ENCODE results near the gene TUBG1. TPM values are rescaled to one million over a fixed set of nuclear protein-coding genes. Genes with fewer than 3 reads are reported as not detected.
A peak's percentile ranks its signal among the peaks of the same experiment; 100 is the strongest.

Gene TUBG1
- total and polyA plus RNA-seq, 2 of the 8 experiments (the other 6 are each of a cell fraction or from before 2014, with no cell fraction given) = 109 to 208 TPM

GRCh38 chr17:42577532-42578281 is 31.8 kb upstream of the TUBG1 start, which contains the start of gene PSMC3IP:
Gene PSMC3IP (minus strand): TSS chr17:42577729. CDS start chr17:42577686, 43 bp downstream.
- Histone ChIP-seq H2BK20ac (ENCODE audit: low read length) (no peak within 1 kb of the TSS), H3K36me3 (ENCODE audit: control insufficient read depth in 2 of 4, insufficient read depth in 4 of 4, low read length in 3 of 4) (peaks cover 27 to 41% (median 32%) of the 10 kb centered on the region in 4 experiments), H3K9ac (replicated peaks in 1 of 4; ENCODE audit: extremely low read depth in 1 of 4, low read depth in 3 of 4, low read length in 3 of 4) (peak within 1 kb of the TSS; percentile 78 to 94 (median 88)), H4K91ac (replicated peaks; ENCODE audit: insufficient read length, low read length) (peak within 1 kb of the TSS; percentile 62), H3K27me3 (replicated peaks in 1 of 4; ENCODE audit: control insufficient read depth in 3 of 4, extremely low read depth in 1 of 4, insufficient read depth in 3 of 4, low read length in 3 of 4) (no peaks in the 10 kb centered on the region), H3K23ac (ENCODE audit: insufficient read length) (no peak within 1 kb of the TSS), H3K14ac (ENCODE audit: insufficient read length) (no peak within 1 kb of the TSS), H3K4me2 (ENCODE audit: insufficient read depth in 1 of 2, low read depth in 2 of 2, low read length in 2 of 2) (peak within 1 kb of the TSS; percentile 77 to 87), H3K79me2 (ENCODE audit: control insufficient read depth in 1 of 2, insufficient read depth in 2 of 2, low read length in 2 of 2) (peaks cover 0 to 19% of the 10 kb centered on the region in 2 experiments; a peak in 2 of 4 replicates), H4K20me1 (replicated peaks in 1 of 2; ENCODE audit: control insufficient read depth in 1 of 2, insufficient read depth in 2 of 2, low read length in 2 of 2) (peaks cover 0 to 1% of the 10 kb centered on the region in 2 experiments), H2AK5ac (ENCODE audit: low read depth, low read length) (no peak within 1 kb of the TSS), H2AFZ (ENCODE audit: low read length) (peak within 1 kb of the TSS; percentile 38; the same call in 1 of the 2 replicates), H3K9me3 (ENCODE audit: insufficient read depth in 2 of 2, low read depth in 1 of 2, low read length in 1 of 2) (no peaks in the 10 kb centered on the region), H3K56ac (replicated peaks; ENCODE audit: insufficient read length, low read depth, low read length) (peak within 1 kb of the TSS; percentile 13), H2BK15ac (ENCODE audit: low read length) (no peak within 1 kb of the TSS; the same call in 1 of the 2 replicates), H3K27ac (ENCODE audit: low read depth, low read length) (peak within 1 kb of the TSS; percentile 79), H3K18ac (ENCODE audit: extremely low read depth, low read length) (peak within 1 kb of the TSS; percentile 98), H2BK5ac (ENCODE audit: low read depth, low read length) (peak within 1 kb of the TSS; percentile 84; the same call in 1 of the 2 replicates), H2BK120ac (replicated peaks; ENCODE audit: low read depth, low read length) (no peak within 1 kb of the TSS), H4K5ac (ENCODE audit: insufficient read length, low read depth, low read length) (peak within 1 kb of the TSS; percentile 89), H3K4me1 (replicated peaks in 1 of 4; ENCODE audit: control insufficient read depth in 3 of 4, insufficient read depth in 4 of 4, low read length in 3 of 4) (no peaks in the 10 kb centered on the region), H3K4me3 (ENCODE audit: extremely low read depth in 1 of 4, insufficient read depth in 2 of 4, low read depth in 3 of 4, low read length in 4 of 4) (peak within 1 kb of the TSS; percentile 80 to 99 (median 90)), H4K8ac (ENCODE audit: extremely low read depth, insufficient read depth, low read length) (peak within 1 kb of the TSS; percentile 96), H3K23me2 (ENCODE audit: low read depth, low read length) (peaks cover 9% of the 10 kb centered on the region), H2BK12ac (ENCODE audit: low read depth, low read length) (no peak within 1 kb of the TSS), H3K4ac (replicated peaks; ENCODE audit: insufficient read length, low read depth, low read length) (peak within 1 kb of the TSS; percentile 71), H3K79me1 (ENCODE audit: low read depth, low read length) (no peaks in the 10 kb centered on the region)
- FAIRE-seq = no peak
- WGBS, 2 experiments (ENCODE audit: extremely low coverage in 1 of 2, insufficient coverage in 1 of 2, insufficient read length in 1 of 2, insufficient replicate concordance in 2 of 2, low coverage in 1 of 2, low lambda C conversion rate in 2 of 2, missing lambda C conversion rate in 1 of 2) = 1% methylated on average over 51 of the region's 52 CpGs; no CpG with 5 or more reads in 1 of the 2 experiments
- ChIA-PET CTCF (ENCODE audit: partially characterized antibody) (interaction anchor here (0.6 to 3.9 kb wide), 46 partner anchors 8 to 252 kb away, joined by 3 to 32 read pairs (median 5); partner anchors contain the start of genes BECN1, CNTD1, COA3 and HSD17B1), POLR2A (ENCODE audit: partially characterized antibody) (interaction anchor here (0.6 to 7.0 kb wide), 22 partner anchors 9 to 560 kb away, joined by 3 to 74 read pairs (median 4); partner anchors contain the start of genes CNTD1, COA3, COASY and DNAJC7)
- peak; percentile 84 to 94 for DNase-seq (ENCODE audit: low read depth in 1 of 2, low spot score in 2 of 2)
- TF ChIP-seq SIX5 (IDR thresholded peaks at IDR 0.05; ENCODE audit: low read depth, low read length) = no peak
- no peak for TF ChIP-seq ATF2 (IDR thresholded peaks at IDR 0.05; ENCODE audit: low read length)
- no peak for TF ChIP-seq MAFK (IDR thresholded peaks at IDR 0.05; ENCODE audit: low read depth, low read length)
- peak; percentile 24; the same call in 1 of the 2 replicates for TF ChIP-seq SP2 (IDR thresholded peaks at IDR 0.05; ENCODE audit: low read length)
- TF ChIP-seq SRF (IDR thresholded peaks at IDR 0.05; ENCODE audit: low read depth, low read length) = 0 out of 2 replicates have a peak, but pooled peaks have one; percentile 28
- no peak for TF ChIP-seq CHD1 (IDR thresholded peaks at IDR 0.05; ENCODE audit: low read depth, low read length)
- peak; percentile 56; the same call in 1 of the 2 replicates for TF ChIP-seq EGR1 (IDR thresholded peaks at IDR 0.05; ENCODE audit: borderline replicate concordance, low read depth, low read length)
- peak; percentile 95 for TF ChIP-seq GABPA (IDR thresholded peaks at IDR 0.05; ENCODE audit: borderline replicate concordance, insufficient read depth, low read length)
- no peak for TF ChIP-seq BCL11A (IDR thresholded peaks at IDR 0.05; ENCODE audit: low read depth in 2 of 2, low read length in 2 of 2)

All from H1 (cell line).